Measurements from ENCODE around the gene ADARB2.

GRCh38 chr10:1293636-1294435 lies 443.5 kb downstream of the ADARB2 start:
- TF ChIP-seq, protein P1, sequence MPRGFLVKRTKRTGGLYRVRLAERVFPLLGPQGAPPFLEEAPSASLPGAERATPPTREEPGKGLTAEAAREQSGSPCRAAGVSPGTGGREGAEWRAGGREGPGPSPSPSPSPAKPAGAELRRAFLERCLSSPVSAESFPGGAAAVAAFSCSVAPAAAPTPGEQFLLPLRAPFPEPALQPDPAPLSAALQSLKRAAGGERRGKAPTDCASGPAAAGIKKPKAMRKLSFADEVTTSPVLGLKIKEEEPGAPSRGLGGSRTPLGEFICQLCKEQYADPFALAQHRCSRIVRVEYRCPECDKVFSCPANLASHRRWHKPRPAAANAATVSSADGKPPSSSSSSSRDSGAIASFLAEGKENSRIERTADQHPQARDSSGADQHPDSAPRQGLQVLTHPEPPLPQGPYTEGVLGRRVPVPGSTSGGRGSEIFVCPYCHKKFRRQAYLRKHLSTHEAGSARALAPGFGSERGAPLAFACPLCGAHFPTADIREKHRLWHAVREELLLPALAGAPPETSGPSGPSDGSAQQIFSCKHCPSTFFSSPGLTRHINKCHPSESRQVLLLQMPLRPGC (tag by site-specific recombination; IDR thresholded peaks at IDR 0.05): no peak
- no peak for TF ChIP-seq ZNF785 (tag by site-specific recombination; IDR thresholded peaks at IDR 0.05)
